Psoas muscle (tissue), 8 donors: ENCODE measurements around the gene C1orf94. TPM values are rescaled to one million over a fixed set of nuclear protein-coding genes. Genes with fewer than 3 reads are reported as not detected.

Experiments used
- ATAC-seq, 4 donors: fragments of 200-7000 bp; cut with Tn5 transposase; one replicate each; pipeline ENCODE4 v1.9.1; 2020; ENCODE audit warnings: moderate library complexity in 3 of 4, mild to moderate bottlenecking in 2 of 4
- DNase-seq, 2 donors: peaks; one replicate each; pipeline ENCODE4 v3.0.0-alpha.2; 2020
- H3K27ac ChIP-seq: fragments of 200-600 bp; one replicate; pipeline ENCODE4 v1.8.0; 2022
- H3K27me3 ChIP-seq, 3 donors: fragments of 200-600 bp in 1 of 3; one replicate each; pipeline versions ENCODE4 v1.6.1 to v1.8.0; 2013 to 2022; ENCODE audit warnings: low read length in 2 of 3, mild to moderate bottlenecking in 2 of 3, moderate library complexity in 1 of 3; ENCODE audit not compliant: insufficient read depth in 3 of 3
- H3K36me3 ChIP-seq, 2 donors: fragments of 200-600 bp in 1 of 2; one replicate each; pipeline versions ENCODE4 v1.6.1 to v1.8.0; 2013 to 2022; ENCODE audit warnings: low read depth in 1 of 2, mild to moderate bottlenecking in 1 of 2, moderate library complexity in 1 of 2; ENCODE audit not compliant: insufficient read depth in 1 of 2
- H3K4me1 ChIP-seq: fragments of 200-600 bp; one replicate; pipeline ENCODE4 v1.8.0; 2022
- H3K4me3 ChIP-seq: fragments of 200-600 bp; one replicate; pipeline ENCODE4 v1.8.0; 2022; ENCODE audit warnings: mild to moderate bottlenecking
- H3K9me3 ChIP-seq: fragments of 200-600 bp; one replicate; pipeline ENCODE4 v1.8.0; 2022
- WGBS, 3 donors: extraction: QIAGEN DNeasy Blood & Tissue Kit; methylation state at CpG; one replicate each; pipeline versions ENCODE4 v1.1.6 to v1.1.7; 2013; 5-methylcytosine and 5-hydroxymethylcytosine counted together
- intact Hi-C, 2 donors: fragments of 100-400 bp; cut with DNase I; formaldehyde crosslinking; loops; one replicate each; pipeline versions ENCODE4 v1.11.0 to v1.14.2; 2022
- polyA plus RNA-seq, 3 donors: library from polyadenylated mRNA; stranded (reverse); fragments of 200-250 nt; gene quantifications; one replicate each; pipeline ENCODE4 v1.2.3, GENCODE V29; 2013
- total RNA-seq, 4 donors: library from RNA; stranded (reverse); fragmentation: NEBNext Ultra II Directional in 2 of 4; extraction: Animal tissue kit (Norgen Biotek cat#: 25700) in 2 of 4; gene quantifications; one replicate each; pipeline versions ENCODE4 v1.2.1 to v1.2.4, GENCODE V29; 2021 to 2023
- TF ChIP-seq, protein P1 (sequence below): fragments of 200-600 bp; IDR thresholded peaks from one replicate; pipeline ENCODE4 v1.8.0; 2022; ENCODE audit warnings: antibody characterized with exemption
- donor health status: healthy with polysubstance abuse.
- donor health status: DM: no; HTN: no; CAD: no; lungs with moderate emphysema.
- donor health status: Bipolar disorder and iron deficiency.
- donor health status: healthy.
- donor health status: DM: yes; HTN: yes; CAD: no.
- donor health status: DM: no; HTN: no; CAD: no.
- donor health status: DM: no; HTN: no; CAD: no.
- donor health status: DM: yes; HTN: yes; CAD: no.

Gene C1orf94
- total and polyA plus RNA-seq, 7 donors = 0.01 TPM; not detected in 6

DNA sequence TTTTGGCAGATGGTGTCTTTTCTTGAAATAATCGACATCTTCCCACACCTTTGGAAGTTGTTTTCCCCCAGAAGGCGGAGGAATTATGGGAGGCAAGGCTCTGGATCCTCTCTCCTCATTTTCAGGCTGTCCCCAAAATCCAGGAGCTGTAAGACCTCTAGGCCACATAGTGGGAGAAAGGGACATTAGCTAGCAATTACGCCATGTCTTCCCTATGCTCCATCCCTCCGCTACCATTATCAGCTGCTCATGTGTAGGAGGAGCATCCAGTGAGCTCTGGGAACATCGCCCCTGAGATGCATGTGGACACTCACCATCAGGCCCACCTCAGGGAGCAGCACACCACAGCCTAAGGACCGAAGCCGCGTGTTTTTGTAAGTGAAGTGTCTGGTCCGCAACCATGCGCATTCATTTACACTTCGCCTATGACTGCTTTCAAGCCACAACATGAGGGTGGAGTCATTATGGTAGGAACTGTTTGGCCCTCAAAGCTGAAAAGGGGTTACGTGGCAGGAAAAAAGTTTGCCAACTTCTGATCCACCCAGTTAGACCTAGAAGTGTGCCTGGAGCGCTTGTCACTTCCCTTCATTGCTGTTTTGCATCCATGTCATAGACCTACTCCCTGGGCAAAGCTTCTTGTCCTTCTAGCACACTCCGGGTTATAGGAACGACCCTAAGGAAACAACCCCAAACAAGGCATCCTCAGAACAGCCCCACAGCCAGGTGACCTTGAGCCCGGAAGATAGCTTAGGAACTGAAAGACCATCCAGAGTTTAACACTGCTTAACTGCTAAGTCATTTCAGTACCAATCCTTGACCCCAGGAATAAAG is 85.5 kb downstream of the C1orf94 start:
- TF ChIP-seq, protein P1, sequence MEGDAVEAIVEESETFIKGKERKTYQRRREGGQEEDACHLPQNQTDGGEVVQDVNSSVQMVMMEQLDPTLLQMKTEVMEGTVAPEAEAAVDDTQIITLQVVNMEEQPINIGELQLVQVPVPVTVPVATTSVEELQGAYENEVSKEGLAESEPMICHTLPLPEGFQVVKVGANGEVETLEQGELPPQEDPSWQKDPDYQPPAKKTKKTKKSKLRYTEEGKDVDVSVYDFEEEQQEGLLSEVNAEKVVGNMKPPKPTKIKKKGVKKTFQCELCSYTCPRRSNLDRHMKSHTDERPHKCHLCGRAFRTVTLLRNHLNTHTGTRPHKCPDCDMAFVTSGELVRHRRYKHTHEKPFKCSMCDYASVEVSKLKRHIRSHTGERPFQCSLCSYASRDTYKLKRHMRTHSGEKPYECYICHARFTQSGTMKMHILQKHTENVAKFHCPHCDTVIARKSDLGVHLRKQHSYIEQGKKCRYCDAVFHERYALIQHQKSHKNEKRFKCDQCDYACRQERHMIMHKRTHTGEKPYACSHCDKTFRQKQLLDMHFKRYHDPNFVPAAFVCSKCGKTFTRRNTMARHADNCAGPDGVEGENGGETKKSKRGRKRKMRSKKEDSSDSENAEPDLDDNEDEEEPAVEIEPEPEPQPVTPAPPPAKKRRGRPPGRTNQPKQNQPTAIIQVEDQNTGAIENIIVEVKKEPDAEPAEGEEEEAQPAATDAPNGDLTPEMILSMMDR = no peak
- Histone ChIP-seq H3K27me3 (peaks cover 4 to 11% (median 6%) of the 10 kb centered on the region in 3 donors), H3K4me3 (no peak overlapping the region), H3K9me3 (no peaks in the 10 kb centered on the region), H3K4me1 (no peaks in the 10 kb centered on the region), H3K36me3 (no peaks in the 10 kb centered on the region), H3K27ac (no peak overlapping the region)
- ATAC-seq (no peak), DNase-seq (no peak)
- WGBS, 3 donors = 85 to 91% (median 86%) methylated on average over 16 of the region's 16 CpGs
- intact Hi-C loops = no loop called here

DNA sequence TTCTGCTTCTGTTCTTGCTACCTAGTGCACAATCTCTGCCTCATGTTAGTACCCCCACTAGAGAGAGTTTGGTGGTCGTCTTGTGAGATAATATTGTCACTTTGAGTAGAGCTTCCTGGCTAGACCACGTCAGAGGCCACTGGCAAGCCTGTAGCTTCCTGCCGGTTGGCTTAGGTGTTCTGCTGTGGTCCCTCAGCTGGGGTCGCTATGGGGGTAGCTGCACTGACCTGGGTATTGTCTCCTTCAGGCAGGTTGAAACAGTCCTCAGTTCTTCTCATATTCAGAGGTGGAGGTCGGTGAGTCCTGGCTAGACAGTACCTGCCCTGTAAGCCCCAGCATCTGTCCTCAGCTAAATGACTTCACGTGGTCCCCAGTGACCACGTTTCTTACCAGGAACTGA is 86.2 kb downstream of the C1orf94 start:
- no peak overlapping the region for H3K27ac ChIP-seq
- no peaks in the 10 kb centered on the region for H3K4me1 ChIP-seq
- H3K36me3 ChIP-seq = no peaks in the 10 kb centered on the region
- ATAC-seq (no peak), DNase-seq (no peak)
- H3K4me3 ChIP-seq = no peak overlapping the region
- intact Hi-C loops = no loop called here
- 65 to 73% (median 67%) methylated on average over 7 of the region's 7 CpGs for WGBS, 3 donors
- TF ChIP-seq, protein P1 = no peak
- H3K27me3 ChIP-seq = peaks cover 4 to 14% (median 6%) of the 10 kb centered on the region in 3 donors
- H3K9me3 ChIP-seq = no peaks in the 10 kb centered on the region

DNA sequence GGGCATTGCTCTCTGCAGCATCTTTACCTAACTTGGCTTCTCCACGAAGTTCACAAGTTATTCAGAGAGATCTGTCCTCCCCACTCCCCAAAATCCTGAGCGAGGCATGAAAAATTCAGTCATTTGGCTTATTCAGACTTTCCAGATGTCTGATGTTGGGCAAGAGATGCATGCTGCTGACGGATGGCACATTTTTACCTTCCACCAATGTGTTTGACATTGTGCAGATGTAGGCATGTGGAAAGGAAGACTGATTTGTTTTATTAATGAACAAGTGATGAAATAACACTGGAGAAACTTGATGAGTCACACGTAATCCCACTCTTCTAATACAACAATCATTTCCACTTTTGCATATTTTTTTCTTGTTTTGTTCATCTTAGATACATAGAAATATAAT is 86.7 kb downstream of the C1orf94 start:
- Histone ChIP-seq H3K27ac (no peak overlapping the region), H3K9me3 (no peaks in the 10 kb centered on the region), H3K36me3 (no peaks in the 10 kb centered on the region), H3K27me3 (peaks cover 4 to 14% (median 6%) of the 10 kb centered on the region in 3 donors), H3K4me3 (no peak overlapping the region), H3K4me1 (no peaks in the 10 kb centered on the region)
- DNase-seq = no peak
- intact Hi-C loops = no loop called here
- 56 to 63% (median 60%) methylated on average over 4 of the region's 4 CpGs for WGBS, 3 donors
- no peak for ATAC-seq
- TF ChIP-seq, protein P1 = no peak

DNA sequence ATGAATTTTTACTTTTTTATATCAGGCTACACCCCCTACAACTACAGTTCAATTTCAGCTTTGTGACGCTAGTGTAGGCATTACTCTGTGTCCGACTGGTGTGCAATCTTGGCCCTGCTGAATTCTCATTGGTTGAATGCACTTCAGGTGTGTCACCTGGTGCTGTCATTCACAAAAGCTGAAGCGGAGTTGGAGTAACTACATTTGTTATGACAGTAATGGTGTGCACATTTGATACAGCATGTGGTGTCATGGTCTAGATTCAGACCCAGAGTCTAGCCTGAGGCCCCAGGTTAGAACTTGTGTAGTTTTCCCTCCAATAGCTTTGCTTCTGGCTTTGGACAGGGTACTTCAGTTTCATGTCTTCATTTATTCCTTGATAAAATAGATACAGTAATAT is 88.7 kb downstream of the C1orf94 start:
- TF ChIP-seq, protein P1 = no peak
- Histone ChIP-seq H3K27ac (no peak overlapping the region), H3K27me3 (peaks cover 0 to 14% (median 4%) of the 10 kb centered on the region in 3 donors), H3K36me3 (no peaks in the 10 kb centered on the region), H3K9me3 (no peaks in the 10 kb centered on the region), H3K4me3 (no peak overlapping the region), H3K4me1 (no peaks in the 10 kb centered on the region)
- ATAC-seq (no peak), DNase-seq (no peak)
- WGBS, 3 donors = 26 to 52% (median 32%) methylated on average over 3 of the region's 3 CpGs
- intact Hi-C loops = no loop called here
